NT2/D1 (cell line): ENCODE measurements around the gene SURF4.

Source experiments
- DNase-seq: peaks from one replicate; pipeline ENCODE4 v3.0.0-alpha.2; 2011; ENCODE audit warnings: low read depth, low spot score
- H3K27me3 ChIP-seq: 2 replicates; pipeline ENCODE4 v1.6.0; 2011; ENCODE audit warnings: mild to moderate bottlenecking; ENCODE audit not compliant: insufficient read length, insufficient read depth
- H3K36me3 ChIP-seq: 2 replicates; pipeline ENCODE4 v1.6.1; 2011; ENCODE audit warnings: mild to moderate bottlenecking, low read length, mixed read lengths; ENCODE audit not compliant: insufficient read depth, insufficient read length
- H3K4me1 ChIP-seq: 2 replicates; pipeline ENCODE4 v1.5.1; 2011; ENCODE audit not compliant: insufficient read depth, insufficient read length
- H3K4me3 ChIP-seq: 2 replicates; pipeline ENCODE4 v1.5.1; 2011; ENCODE audit warnings: low read depth; ENCODE audit not compliant: insufficient read length
- H3K9ac ChIP-seq: 2 replicates; pipeline ENCODE4 v1.6.0; 2011; ENCODE audit warnings: low read depth; ENCODE audit not compliant: insufficient read length
- H3K9me3 ChIP-seq: 2 replicates; pipeline ENCODE4 v1.5.1; 2011; ENCODE audit warnings: mild to moderate bottlenecking, low read length; ENCODE audit not compliant: insufficient read depth
- SUZ12 ChIP-seq: IDR thresholded peaks from 2 replicates; pipeline ENCODE4 v1.6.1; 2011; ENCODE audit not compliant: insufficient read length, insufficient read depth; ENCODE audit errors: extremely low read depth
- YY1 ChIP-seq: IDR thresholded peaks from 2 replicates; pipeline ENCODE4 v1.6.1; 2011; ENCODE audit not compliant: insufficient read length, insufficient read depth
- ZNF274 ChIP-seq: IDR thresholded peaks from 2 replicates; pipeline ENCODE4 v1.6.1; 2011; ENCODE audit warnings: mild to moderate bottlenecking, low read depth, low read length

The SURF4 gene

GRCh38 chr9:133344071-133344470 is 31.8 kb downstream of the SURF4 start:
- Histone ChIP-seq H3K27me3 (no peaks in the 10 kb centered on the region), H3K4me1 (peaks cover 24% of the 10 kb centered on the region), H3K4me3 (no peak overlapping the region), H3K9ac (no peak overlapping the region), H3K36me3 (peaks cover 86% of the 10 kb centered on the region), H3K9me3 (no peaks in the 10 kb centered on the region)
- DNase-seq, result no peak
- TF ChIP-seq ZNF274, result no peak
- TF ChIP-seq YY1, result no peak

GRCh38 chr9:133342570-133342969 is 33.3 kb downstream of the SURF4 start:
- H3K4me1 ChIP-seq, result peaks cover 24% of the 10 kb centered on the region
- H3K27me3 ChIP-seq, result no peaks in the 10 kb centered on the region
- no peak for DNase-seq
- H3K9me3 ChIP-seq, result no peaks in the 10 kb centered on the region
- H3K36me3 ChIP-seq, result peaks cover 88% of the 10 kb centered on the region
- peak overlapping the region; percentile 50 for H3K9ac ChIP-seq
- TF ChIP-seq ZNF274 (no peak), SUZ12 (no peak), YY1 (no peak)
- H3K4me3 ChIP-seq, result no peak overlapping the region

GRCh38 chr9:133342069-133342406 is 33.8 kb downstream of the SURF4 start:
- H3K27me3 ChIP-seq, result no peaks in the 10 kb centered on the region
- H3K9ac ChIP-seq, result peak overlapping the region; percentile 36
- DNase-seq, result no peak
- peaks cover 24% of the 10 kb centered on the region for H3K4me1 ChIP-seq
- peaks cover 88% of the 10 kb centered on the region for H3K36me3 ChIP-seq
- H3K4me3 ChIP-seq, result no peak overlapping the region
- no peaks in the 10 kb centered on the region for H3K9me3 ChIP-seq
- TF ChIP-seq ZNF274, result no peak
- no peak for TF ChIP-seq YY1
- no peak for TF ChIP-seq SUZ12

GRCh38 chr9:133341369-133342068 is 34.3 kb downstream of the SURF4 start:
- no peak for DNase-seq
- Histone ChIP-seq H3K4me1 (peaks cover 22% of the 10 kb centered on the region), H3K36me3 (peaks cover 86% of the 10 kb centered on the region), H3K9ac (peak overlapping the region; percentile 36), H3K27me3 (no peaks in the 10 kb centered on the region), H3K4me3 (no peak overlapping the region), H3K9me3 (no peaks in the 10 kb centered on the region)
- TF ChIP-seq YY1, result no peak
- TF ChIP-seq ZNF274, result no peak
- no peak for TF ChIP-seq SUZ12

- no peak overlapping the region for H3K9ac ChIP-seq
- H3K4me3 ChIP-seq, result no peak overlapping the region
- DNase-seq, result no peak
- H3K36me3 ChIP-seq, result peaks cover 83% of the 10 kb centered on the region
- H3K9me3 ChIP-seq, result no peaks in the 10 kb centered on the region
- H3K4me1 ChIP-seq, result peaks cover 16% of the 10 kb centered on the region
- TF ChIP-seq YY1 (no peak), ZNF274 (no peak), SUZ12 (no peak)
- H3K27me3 ChIP-seq, result no peaks in the 10 kb centered on the region
Measured at GRCh38 chr9:133340916-133341315, 34.9 kb downstream of the SURF4 start.

GRCh38 chr9:133340256-133340655 is 35.6 kb downstream of the SURF4 start:
- Histone ChIP-seq H3K9ac (no peak overlapping the region), H3K9me3 (no peaks in the 10 kb centered on the region), H3K36me3 (peaks cover 76% of the 10 kb centered on the region), H3K27me3 (no peaks in the 10 kb centered on the region), H3K4me3 (no peak overlapping the region), H3K4me1 (peaks cover 14% of the 10 kb centered on the region)
- no peak for TF ChIP-seq ZNF274
- no peak for TF ChIP-seq SUZ12
- TF ChIP-seq YY1, result no peak
- DNase-seq, result no peak

GRCh38 chr9:133339641-133340040 is 36.2 kb downstream of the SURF4 start:
- peak overlapping the region; percentile 3 for H3K9ac ChIP-seq
- peaks cover 14% of the 10 kb centered on the region for H3K4me1 ChIP-seq
- H3K4me3 ChIP-seq, result no peak overlapping the region
- H3K36me3 ChIP-seq, result peaks cover 73% of the 10 kb centered on the region
- no peaks in the 10 kb centered on the region for H3K27me3 ChIP-seq
- TF ChIP-seq SUZ12 (no peak), YY1 (no peak), ZNF274 (no peak)
- H3K9me3 ChIP-seq, result no peaks in the 10 kb centered on the region
- no peak for DNase-seq
